ENCODE results near the gene GAS2L1.

Gene GAS2L1

DNA sequence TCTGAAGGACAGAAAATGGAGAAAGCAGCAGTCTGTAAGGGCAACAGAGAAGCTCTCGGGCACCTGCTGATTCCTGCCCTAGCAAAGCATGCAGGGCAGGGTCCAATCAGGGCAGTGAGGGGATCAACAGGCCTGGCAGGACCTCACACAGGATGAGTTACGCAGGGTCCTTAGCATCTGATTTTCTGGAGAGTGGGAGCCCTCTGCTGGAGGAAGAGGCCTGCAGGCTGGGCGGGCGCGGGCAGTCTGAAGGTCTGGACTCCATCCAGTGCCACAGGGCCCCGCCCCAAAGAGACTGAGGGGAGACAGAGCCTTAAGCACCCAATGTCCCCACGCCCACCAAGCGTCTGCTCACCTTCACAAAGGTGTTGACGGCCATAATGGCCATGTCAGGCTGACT is 53.0 kb downstream of the GAS2L1 start:
- no peak overlapping the region for H3K4me3 ChIP-seq (ENCODE audit: low read depth, low read length)
- no peak for TF ChIP-seq CTCF (IDR thresholded peaks at IDR 0.05; ENCODE audit: borderline replicate concordance, insufficient read depth, low read depth, low read length)
